Activated CD8-positive, alpha-beta memory T cell treated with anti-CD3 and anti-CD28 coated beads, Interleukin-2, amount 50 U/mL, for 24 hours (primary cell): ENCODE results near the gene LNX1.
"Not testable (repeated sequence)": the region's sequence is repeated elsewhere in the genome, so short reads cannot be mapped to it uniquely, and the experiment has no call there.

Experiments used
- DNase-seq: peaks from one replicate; pipeline ENCODE4 v3.0.0-alpha.2; 2020; ENCODE audit errors: extremely low read depth

The LNX1 gene

GRCh38 chr4:53463340-53463739 is 127.9 kb downstream of the LNX1 start:
- DNase-seq = no peak

GRCh38 chr4:53461244-53461643 is 130.0 kb downstream of the LNX1 start:
- no peak for DNase-seq

- DNase-seq = no peak
Measured at GRCh38 chr4:53459548-53459947, 131.7 kb downstream of the LNX1 start.

- DNase-seq = no peak
Measured at GRCh38 chr4:53456178-53456577, 135.1 kb downstream of the LNX1 start.

GRCh38 chr4:53455766-53456165 is 135.5 kb downstream of the LNX1 start:
- DNase-seq = no peak

GRCh38 chr4:53453385-53453784 is 137.9 kb downstream of the LNX1 start:
- DNase-seq = no peak

GRCh38 chr4:53450773-53451172 is 140.5 kb downstream of the LNX1 start:
- DNase-seq = no peak

GRCh38 chr4:53444954-53445353 is 146.3 kb downstream of the LNX1 start:
- DNase-seq = no peak

- DNase-seq = no peak
Measured at GRCh38 chr4:53441564-53441963, 149.7 kb downstream of the LNX1 start.

GRCh38 chr4:53436251-53436650 is 155.0 kb downstream of the LNX1 start:
- DNase-seq = no peak

- no peak for DNase-seq
Measured at GRCh38 chr4:53432528-53433424, 158.5 kb downstream of the LNX1 start.

- no peak for DNase-seq
Measured at GRCh38 chr4:53431052-53431451, 160.2 kb downstream of the LNX1 start.

GRCh38 chr4:53427366-53427765 is 163.9 kb downstream of the LNX1 start:
- no peak for DNase-seq

- DNase-seq = no peak
Measured at GRCh38 chr4:53424280-53424679, 167.0 kb downstream of the LNX1 start.

- no peak for DNase-seq
Measured at GRCh38 chr4:53422367-53422766, 168.9 kb downstream of the LNX1 start.

- DNase-seq = no peak
Measured at GRCh38 chr4:53421791-53422190, 169.5 kb downstream of the LNX1 start.

GRCh38 chr4:53419208-53419607 is 172.1 kb downstream of the LNX1 start:
- no peak for DNase-seq

GRCh38 chr4:53409479-53409878 is 181.8 kb downstream of the LNX1 start:
- not testable (repeated sequence) for DNase-seq
